DMS114 treated with DMSO at 0.1 percent for 48 hours (cell line): ENCODE results near the gene SET.

Experiments
- DNase-seq: peaks from one replicate; lab custom pipeline; 2025; ENCODE audit not compliant: unreplicated experiment; lab: John Stamatoyannopoulos, UW

Gene SET

GRCh38 chr9:128707446-128707845, 18.4 kb downstream of the SET start:
- no peak for DNase-seq

- DNase-seq, result no peak
Measured at GRCh38 chr9:128712451-128713410, 23.7 kb downstream of the SET start.

DNA sequence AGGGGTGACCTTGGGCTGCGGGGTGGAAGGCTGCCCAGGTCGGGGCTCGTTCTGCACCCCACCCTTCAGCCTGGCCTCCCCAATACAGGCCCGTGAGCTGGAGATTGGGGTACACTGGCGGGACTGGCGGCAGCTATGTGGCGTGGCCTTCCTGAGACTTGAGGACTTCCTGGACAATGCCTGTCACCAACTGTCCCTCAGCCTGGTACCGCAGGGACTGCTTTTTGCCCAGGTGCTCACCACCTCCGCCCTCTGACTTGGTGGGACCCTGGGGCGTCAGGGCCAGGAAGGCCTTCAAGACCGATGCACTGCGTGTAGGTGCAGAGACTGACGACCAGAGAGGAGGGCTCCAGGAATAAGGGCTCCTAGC, 24.4 kb downstream of the SET start:
- no peak for DNase-seq

- no peak for DNase-seq
Measured at GRCh38 chr9:128713941-128714573, 25.0 kb downstream of the SET start.

DNA sequence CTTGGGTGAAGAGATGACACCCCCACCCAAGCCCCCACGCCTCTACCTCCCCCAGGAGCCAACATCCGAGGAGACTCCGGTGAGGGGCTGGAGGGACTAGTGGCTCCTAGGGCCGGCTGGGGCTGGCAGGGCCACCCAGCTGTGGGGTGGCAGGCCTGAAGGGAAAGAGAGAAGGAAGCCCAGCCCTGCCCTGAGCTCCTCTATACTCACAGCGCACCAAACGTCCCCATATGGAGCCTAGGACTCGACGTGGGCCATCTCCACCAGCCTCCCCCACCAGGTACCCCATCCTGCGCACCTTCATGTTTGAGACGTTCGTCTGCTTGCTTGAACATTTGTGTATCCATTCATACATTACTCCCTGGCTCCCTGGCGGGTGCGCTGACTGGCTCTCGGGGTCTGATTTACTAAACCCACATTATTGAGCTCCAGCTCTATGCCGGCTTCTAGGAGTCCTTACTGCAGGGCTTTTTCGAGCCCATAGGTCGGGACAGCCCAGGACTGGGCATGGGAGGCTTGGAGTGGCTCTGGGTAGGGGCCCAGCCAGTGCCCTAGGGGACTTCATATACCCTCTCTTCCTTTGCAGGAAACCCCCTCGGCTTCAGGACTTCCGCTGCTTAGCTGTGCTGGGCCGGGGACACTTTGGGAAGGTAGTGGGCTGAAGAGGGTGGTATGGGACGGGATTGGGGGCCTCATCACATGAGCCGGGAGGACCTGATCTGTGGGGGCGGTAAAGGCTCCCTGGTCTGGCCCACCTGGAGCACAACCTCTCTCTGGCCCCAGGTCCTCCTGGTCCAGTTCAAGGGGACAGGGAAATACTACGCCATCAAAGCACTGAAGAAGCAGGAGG, 25.8 kb downstream of the SET start:
- DNase-seq, result no peak

DNA sequence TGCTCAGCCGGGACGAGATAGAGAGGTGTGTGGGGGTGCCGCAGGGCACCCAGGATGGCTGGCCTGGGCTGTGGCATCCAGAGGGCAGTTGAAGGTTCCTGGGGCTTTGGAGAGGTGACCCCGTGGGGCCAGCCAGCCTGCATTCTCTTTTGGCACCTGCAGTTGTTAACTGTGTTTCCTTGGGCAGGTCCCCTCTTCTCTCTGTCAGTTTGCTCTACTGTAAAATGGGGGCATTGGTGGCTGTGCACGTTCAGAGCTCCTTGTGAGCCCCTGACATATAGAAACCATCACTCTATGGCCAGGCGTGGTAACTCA, 26.4 kb downstream of the SET start:
- DNase-seq, result no peak

GRCh38 chr9:128716581-128717254, 27.7 kb downstream of the SET start:
- DNase-seq, result no peak

DNA sequence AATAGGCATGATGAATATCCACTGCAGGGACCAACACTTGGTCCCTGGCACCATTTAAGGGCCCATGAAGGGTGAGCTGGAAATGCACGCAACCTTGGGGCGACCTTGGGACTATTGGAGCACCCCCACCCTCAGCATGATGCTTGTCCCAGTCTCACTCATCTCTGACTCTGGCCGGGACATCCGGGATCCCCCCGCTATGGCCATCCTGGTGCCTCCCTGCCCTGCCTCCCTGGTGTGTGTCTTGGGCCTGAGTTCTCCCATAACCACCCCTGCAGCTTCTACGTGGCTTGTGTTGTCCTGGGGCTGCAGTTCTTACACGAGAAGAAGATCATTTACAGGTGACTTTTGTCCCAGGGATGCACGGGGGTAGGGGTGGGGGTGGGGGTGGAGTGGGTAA, 29.0 kb downstream of the SET start:
- no peak for DNase-seq

GRCh38 chr9:128718475-128718874, 29.5 kb downstream of the SET start:
- DNase-seq, result no peak

DNA sequence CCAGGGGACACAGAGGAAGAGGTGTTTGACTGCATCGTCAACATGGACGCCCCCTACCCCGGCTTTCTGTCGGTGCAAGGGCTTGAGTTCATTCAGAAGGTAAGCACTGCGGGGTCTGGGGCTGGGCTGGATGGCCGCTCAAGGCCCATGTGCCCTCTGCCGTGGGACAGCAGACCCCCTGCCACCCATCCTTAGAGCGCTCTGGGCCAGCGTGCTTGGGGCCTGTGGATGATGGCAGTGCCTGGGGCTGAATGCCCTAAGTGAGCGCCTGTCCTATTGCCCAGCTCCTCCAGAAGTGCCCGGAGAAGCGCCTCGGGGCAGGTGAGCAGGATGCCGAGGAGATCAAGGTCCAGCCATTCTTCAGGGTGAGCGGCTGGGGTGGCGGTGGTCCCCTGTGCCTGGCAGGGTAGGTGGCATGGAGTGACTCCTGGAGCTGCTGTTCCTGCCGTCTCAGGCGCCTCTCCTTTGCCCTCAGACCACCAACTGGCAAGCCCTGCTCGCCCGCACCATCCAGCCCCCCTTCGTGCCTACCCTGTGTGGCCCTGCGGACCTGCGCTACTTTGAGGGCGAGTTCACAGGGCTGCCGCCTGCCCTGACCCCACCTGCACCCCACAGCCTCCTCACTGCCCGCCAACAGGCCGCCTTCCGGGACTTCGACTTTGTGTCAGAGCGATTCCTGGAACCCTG, 31.0 kb downstream of the SET start:
- DNase-seq, result no peak

DNA sequence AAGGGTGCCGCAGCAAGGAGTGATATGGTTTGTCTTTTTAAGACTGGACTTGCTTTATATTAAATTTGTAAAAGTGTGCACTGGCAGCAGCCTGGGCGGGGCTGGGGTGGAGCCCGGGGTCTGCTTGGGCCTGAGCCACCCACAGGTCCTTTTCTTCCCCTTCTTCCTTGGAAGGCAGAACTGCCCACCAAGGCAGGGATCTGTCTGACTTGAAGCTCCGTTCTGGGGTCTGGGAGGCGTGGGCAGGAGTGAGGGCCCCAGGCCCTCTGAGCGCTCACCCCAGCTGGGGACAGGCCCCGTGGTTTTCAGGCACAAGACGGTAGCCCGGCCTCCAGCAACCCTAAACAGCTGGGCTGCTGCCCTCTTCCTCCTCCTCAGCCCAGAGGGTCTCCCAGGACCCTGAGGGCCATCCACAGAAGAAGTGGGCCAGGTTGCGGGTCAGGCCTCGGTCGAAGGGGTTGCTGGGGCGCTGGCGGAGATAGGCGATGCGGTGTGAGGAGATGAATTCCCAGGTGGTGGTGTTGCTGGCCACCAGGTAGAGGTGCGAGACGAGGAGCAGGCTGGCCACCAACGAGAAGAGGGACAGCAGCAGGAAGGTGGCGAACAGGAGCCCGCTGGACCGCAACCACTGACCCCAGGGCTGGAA, 31.9 kb downstream of the SET start:
- DNase-seq, result no peak

DNA sequence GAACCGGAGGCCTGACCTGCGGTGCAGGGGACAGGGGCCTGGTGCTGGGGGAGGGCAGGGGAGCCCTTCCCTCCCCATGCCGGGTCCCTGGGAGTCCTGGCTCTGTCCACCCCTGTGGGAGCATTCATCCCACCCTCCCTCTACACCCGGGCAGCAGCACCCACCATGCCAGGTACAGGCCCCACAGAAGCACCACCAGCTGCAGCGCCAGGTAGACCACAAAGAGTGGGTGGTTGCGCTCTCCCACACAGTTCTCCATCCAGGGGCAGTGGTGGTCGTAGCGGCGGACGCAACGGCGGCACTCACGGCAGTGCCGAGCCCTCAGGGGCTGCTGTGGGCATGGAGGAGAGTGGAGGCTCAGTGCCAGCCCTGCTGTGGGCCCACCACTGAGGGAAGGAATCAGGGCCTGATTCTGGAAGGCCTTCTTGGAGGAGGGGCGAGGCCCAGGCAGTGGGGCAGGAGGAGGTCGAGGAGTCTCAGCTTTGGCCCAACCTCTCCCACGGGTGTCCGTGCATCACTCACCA, 32.5 kb downstream of the SET start:
- DNase-seq, result no peak

- DNase-seq, result no peak
Measured at GRCh38 chr9:128722380-128723351, 33.6 kb downstream of the SET start.

DNA sequence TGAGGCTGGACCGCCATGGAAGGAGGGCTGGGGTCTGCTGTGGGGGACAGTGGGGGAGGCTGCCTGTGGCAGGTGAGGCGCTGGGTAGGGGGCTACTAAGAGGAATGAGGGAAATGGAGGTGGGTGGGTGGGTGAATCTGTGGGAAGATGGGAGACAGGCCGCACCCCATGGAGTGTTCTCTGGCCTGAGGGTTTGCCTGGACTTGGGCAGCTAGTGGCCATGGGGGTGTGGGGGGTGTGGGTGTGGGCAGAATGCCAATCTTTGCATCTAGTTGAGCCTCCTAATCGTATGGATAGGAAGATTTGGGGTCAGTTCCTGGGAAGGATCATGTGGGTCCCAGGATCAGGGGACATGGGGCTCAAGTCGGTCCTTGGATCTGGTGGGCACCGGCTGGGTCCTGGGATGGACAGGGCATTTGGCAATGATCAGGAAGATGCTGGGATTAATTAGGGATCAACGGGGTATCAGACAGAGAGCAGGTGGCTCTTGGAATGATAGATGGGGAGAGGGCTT, 34.4 kb downstream of the SET start:
- DNase-seq, result no peak

DNA sequence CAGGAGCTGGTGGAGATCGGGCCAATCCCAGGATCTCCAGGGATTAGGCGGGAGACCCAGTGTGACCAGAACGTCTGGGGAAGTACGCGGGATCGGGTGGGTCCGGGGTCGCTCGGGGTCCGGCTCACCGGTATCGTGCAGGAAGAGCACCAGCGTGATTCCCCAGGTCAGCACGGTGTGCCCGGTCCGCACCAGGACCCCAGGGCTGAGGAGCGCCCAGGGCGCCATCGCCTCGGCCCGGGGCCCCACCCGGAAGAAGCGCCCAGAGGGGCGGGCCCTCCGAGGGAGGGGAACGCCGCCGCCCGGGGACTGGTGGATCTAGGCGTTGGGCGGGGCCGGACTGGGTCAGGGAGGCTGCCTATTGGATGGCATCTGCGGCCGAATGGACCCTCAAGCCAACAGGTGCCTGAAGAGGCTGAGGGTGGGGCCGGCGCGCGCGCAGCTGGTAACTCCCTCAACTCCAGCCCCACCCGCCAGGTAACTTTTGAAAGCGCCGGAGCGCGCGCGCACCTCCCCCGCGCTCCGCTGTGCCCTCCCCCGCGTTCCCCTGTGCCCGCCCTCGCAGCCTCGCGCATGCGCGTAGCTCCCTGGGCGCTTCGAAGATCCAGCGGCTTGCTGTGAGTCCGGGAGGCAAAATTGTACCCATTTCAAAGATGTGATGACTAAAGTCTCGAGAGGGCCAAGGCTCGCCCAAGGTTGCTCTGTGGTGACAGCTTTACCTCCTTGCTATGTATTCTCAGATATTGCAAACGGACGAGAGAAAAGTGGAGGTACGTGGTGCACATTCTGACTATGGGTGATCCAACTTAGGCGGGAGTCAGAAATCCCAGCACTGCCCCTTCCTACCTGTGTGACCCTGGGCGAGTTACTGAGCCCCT, 35.1 kb downstream of the SET start, which contains the start of gene ZDHHC12:
Gene ZDHHC12, minus strand, starts transcription at position 262 of the 878 bp plus-strand sequence. Its CDS starts 34 bp downstream, at position 228.
- peak; percentile 93 for DNase-seq

- DNase-seq, result peak; percentile 46
Measured at GRCh38 chr9:128724744-128725211, 35.8 kb downstream of the SET start.

- no peak for DNase-seq
Measured at GRCh38 chr9:128727640-128728248, 38.7 kb downstream of the SET start.
